ENCODE data around the gene CERS6. TPM values are rescaled to one million over a fixed set of nuclear protein-coding genes. Genes with fewer than 3 reads are reported as not detected.

CERS6 gene
- polyA plus RNA-seq, 1 donor from 2014 or later: 59.3 TPM

GRCh38 chr2:168559187-168559586 lies 103.1 kb downstream of the CERS6 start:
- no peaks in the 10 kb centered on the region for H3K9me3 ChIP-seq (ENCODE audit: low read length)
- H3K79me2 ChIP-seq (replicated peaks; ENCODE audit: insufficient read depth, low read length): peaks cover 11% of the 10 kb centered on the region
- H3K9ac ChIP-seq (ENCODE audit: low read length): no peak overlapping the region
- TF ChIP-seq TAF1 (IDR thresholded peaks at IDR 0.05; ENCODE audit: low read depth): no peak
- no peak for TF ChIP-seq EZH2 (IDR thresholded peaks at IDR 0.05; ENCODE audit: borderline replicate concordance, insufficient read depth, low read length, poor library complexity, severe bottlenecking)
- no peak for TF ChIP-seq CTCF (IDR thresholded peaks at IDR 0.05; ENCODE audit: poor library complexity, severe bottlenecking)
- no peak for TF ChIP-seq EP300 (conservative IDR thresholded peaks at IDR 0.05; ENCODE audit: poor library complexity, severe bottlenecking)
- no peak for TF ChIP-seq POLR2AphosphoS5 (IDR thresholded peaks at IDR 0.05)
- TF ChIP-seq REST (IDR thresholded peaks at IDR 0.05; ENCODE audit: borderline replicate concordance): no peak
- no peak for TF ChIP-seq SMC3 (conservative IDR thresholded peaks at IDR 0.05; ENCODE audit: poor library complexity)
- no peak for TF ChIP-seq MXI1 (conservative IDR thresholded peaks at IDR 0.05; ENCODE audit: poor library complexity, severe bottlenecking)
- no peak for TF ChIP-seq RAD21 (conservative IDR thresholded peaks at IDR 0.05)
- H3K4me3 ChIP-seq (ENCODE audit: low read length): no peak overlapping the region
- no peaks in the 10 kb centered on the region for H3K9me2 ChIP-seq (ENCODE audit: insufficient read depth, low read length)
- H3K27ac ChIP-seq (ENCODE audit: low read length): no peak overlapping the region
- no peak overlapping the region for H3K4me2 ChIP-seq (ENCODE audit: low read length)
- no peak overlapping the region for H2AFZ ChIP-seq (ENCODE audit: low read depth, low read length)
- H3K36me3 ChIP-seq (ENCODE audit: insufficient read depth, low read length): no peaks in the 10 kb centered on the region
- H3F3A ChIP-seq (ENCODE audit: insufficient read depth, low read length, poor library complexity, severe bottlenecking): no peaks in the 10 kb centered on the region
- no peaks in the 10 kb centered on the region for H3K27me3 ChIP-seq (ENCODE audit: insufficient read depth, low read depth, low read length)
- no peaks in the 10 kb centered on the region for H4K20me1 ChIP-seq (ENCODE audit: insufficient read depth)

GRCh38 chr2:168560817-168561499 lies 104.9 kb downstream of the CERS6 start:
- Histone ChIP-seq H3F3A (ENCODE audit: insufficient read depth, low read length, poor library complexity, severe bottlenecking) (peaks cover 3% of the 10 kb centered on the region), H3K27ac (ENCODE audit: low read length) (no peak overlapping the region), H3K27me3 (ENCODE audit: insufficient read depth, low read depth, low read length) (no peaks in the 10 kb centered on the region), H3K9ac (ENCODE audit: low read length) (no peak overlapping the region), H3K9me3 (ENCODE audit: low read length) (no peaks in the 10 kb centered on the region), H4K20me1 (ENCODE audit: insufficient read depth) (no peaks in the 10 kb centered on the region), H3K9me2 (ENCODE audit: insufficient read depth, low read length) (no peaks in the 10 kb centered on the region), H3K4me2 (ENCODE audit: low read length) (no peak overlapping the region), H3K4me3 (ENCODE audit: low read length) (no peak overlapping the region), H3K79me2 (replicated peaks; ENCODE audit: insufficient read depth, low read length) (peaks cover 11% of the 10 kb centered on the region), H3K36me3 (ENCODE audit: insufficient read depth, low read length) (no peaks in the 10 kb centered on the region), H2AFZ (ENCODE audit: low read depth, low read length) (no peak overlapping the region)
- TF ChIP-seq EP300 (conservative IDR thresholded peaks at IDR 0.05; ENCODE audit: poor library complexity, severe bottlenecking): no peak
- no peak for TF ChIP-seq TAF1 (IDR thresholded peaks at IDR 0.05; ENCODE audit: low read depth)
- no peak for TF ChIP-seq REST (IDR thresholded peaks at IDR 0.05; ENCODE audit: borderline replicate concordance)
- no peak for TF ChIP-seq SMC3 (conservative IDR thresholded peaks at IDR 0.05; ENCODE audit: poor library complexity)
- TF ChIP-seq MXI1 (conservative IDR thresholded peaks at IDR 0.05; ENCODE audit: poor library complexity, severe bottlenecking): no peak
- no peak for TF ChIP-seq CTCF (IDR thresholded peaks at IDR 0.05; ENCODE audit: poor library complexity, severe bottlenecking)
- no peak for TF ChIP-seq RAD21 (conservative IDR thresholded peaks at IDR 0.05)
- no peak for TF ChIP-seq POLR2AphosphoS5 (IDR thresholded peaks at IDR 0.05)
- no peak for TF ChIP-seq EZH2 (IDR thresholded peaks at IDR 0.05; ENCODE audit: borderline replicate concordance, insufficient read depth, low read length, poor library complexity, severe bottlenecking)
